Ectodermal cell (in vitro differentiated cells): ENCODE measurements around the gene FOXN4.

Source experiments
- H3K27ac ChIP-seq: 2 replicates; pipeline ENCODE4 v1.7.0; 2013; ENCODE audit warnings: mild to moderate bottlenecking, low read depth, low read length; ENCODE audit not compliant: insufficient read depth, poor library complexity, severe bottlenecking
- H3K27me3 ChIP-seq: 2 replicates; pipeline ENCODE4 v1.7.0; 2013; ENCODE audit warnings: mild to moderate bottlenecking, low read length; ENCODE audit not compliant: insufficient read depth, control insufficient read depth, poor library complexity, severe bottlenecking
- H3K36me3 ChIP-seq: one replicate; pipeline ENCODE4 v1.7.0; 2013; ENCODE audit warnings: low read length; ENCODE audit not compliant: control insufficient read depth, insufficient read depth
- H3K4me1 ChIP-seq: one replicate; pipeline ENCODE4 v1.7.0; 2013; ENCODE audit warnings: low read length; ENCODE audit not compliant: control insufficient read depth, insufficient read depth
- H3K4me3 ChIP-seq: 2 replicates; pipeline ENCODE4 v1.7.0; 2013; ENCODE audit warnings: low read depth, low read length, control low read depth; ENCODE audit not compliant: insufficient read depth
- H3K9me3 ChIP-seq: 2 replicates; pipeline ENCODE4 v1.7.0; 2013; ENCODE audit warnings: mild to moderate bottlenecking, low read length, moderate library complexity; ENCODE audit not compliant: control insufficient read depth
- WGBS, 2 experiments: methylation state at CpG; one replicate each; pipeline ENCODE4 v1.1.7; 2013; ENCODE audit warnings: missing lambda C conversion rate in 2 of 2; 5-methylcytosine and 5-hydroxymethylcytosine counted together

Gene FOXN4

DNA sequence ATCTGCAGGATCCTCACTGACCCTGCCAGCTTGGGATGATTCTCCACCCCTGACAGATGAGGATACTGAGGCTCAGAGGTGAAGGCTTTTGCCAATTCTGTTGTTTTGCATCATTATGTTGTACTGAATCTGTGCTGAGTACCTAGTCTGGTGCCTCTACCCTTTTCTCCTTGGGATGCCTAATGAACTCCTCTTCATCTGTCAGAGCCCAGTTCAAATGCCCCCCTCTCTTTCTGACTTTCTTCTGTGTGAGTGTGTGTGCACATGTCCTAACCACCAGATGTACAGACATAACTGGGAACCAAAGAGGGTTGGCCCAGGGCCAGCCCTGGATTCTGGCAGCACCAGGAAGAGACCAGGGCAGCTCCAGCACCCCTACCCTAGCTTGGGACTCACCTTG, 22.8 kb downstream of the FOXN4 start:
- H3K36me3 ChIP-seq, result no peaks in the 10 kb centered on the region
- no peaks in the 10 kb centered on the region for H3K27me3 ChIP-seq
- H3K9me3 ChIP-seq, result no peaks in the 10 kb centered on the region
- H3K4me3 ChIP-seq, result no peak overlapping the region
- peaks cover 7% of the 10 kb centered on the region for H3K4me1 ChIP-seq
- no peak overlapping the region for H3K27ac ChIP-seq

DNA sequence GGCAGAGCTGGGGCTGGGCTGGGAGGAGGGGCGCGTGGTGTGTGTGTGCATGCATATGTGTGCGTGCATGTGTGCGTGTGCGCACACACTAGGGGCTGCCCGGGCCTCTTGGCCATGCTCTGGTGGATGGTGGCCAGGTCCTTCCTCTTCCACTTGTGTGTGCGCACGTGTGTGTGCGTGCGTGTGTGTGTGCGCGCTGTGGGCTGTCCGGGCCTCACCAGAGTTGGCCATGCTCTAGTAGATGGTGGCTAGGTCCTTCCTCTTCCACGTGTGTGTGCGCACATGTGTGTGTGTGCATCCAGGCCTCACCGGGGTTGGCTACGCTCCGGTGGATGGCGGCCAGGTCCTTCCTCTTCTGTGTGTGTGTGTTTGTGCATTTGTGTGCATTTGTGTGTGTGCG, 24.7 kb downstream of the FOXN4 start:
- Histone ChIP-seq H3K9me3 (no peaks in the 10 kb centered on the region), H3K4me1 (no peaks in the 10 kb centered on the region), H3K27me3 (no peaks in the 10 kb centered on the region), H3K36me3 (no peaks in the 10 kb centered on the region), H3K27ac (no peak overlapping the region), H3K4me3 (no peak overlapping the region)
- WGBS, 2 experiments, result 95 to 96% methylated on average over 20 of the region's 20 CpGs

DNA sequence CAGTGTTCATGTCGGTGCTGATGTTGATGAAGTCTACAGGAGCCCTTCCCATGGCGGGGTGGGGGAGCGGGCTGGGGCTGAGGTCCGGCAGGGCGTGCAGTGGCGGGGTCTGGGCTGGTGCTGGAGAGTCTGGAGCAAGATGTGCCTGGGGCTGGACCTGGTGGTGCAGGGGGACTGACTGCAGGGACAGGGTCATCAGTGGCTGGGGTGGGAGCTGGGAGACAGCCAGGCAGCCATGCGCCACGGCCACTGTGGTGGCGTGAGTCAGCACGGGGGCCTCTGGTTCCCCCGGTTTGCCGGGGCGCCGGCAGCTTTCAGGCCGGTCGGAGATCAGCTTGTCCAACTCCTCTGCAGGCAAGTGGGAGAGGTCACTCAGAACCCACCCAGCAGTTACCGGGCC, 27.6 kb downstream of the FOXN4 start:
- 95% methylated on average over 17 of the region's 17 CpGs for WGBS, 2 experiments
- no peak overlapping the region for H3K27ac ChIP-seq
- no peak overlapping the region for H3K4me3 ChIP-seq
- H3K27me3 ChIP-seq, result no peaks in the 10 kb centered on the region
- H3K9me3 ChIP-seq, result no peaks in the 10 kb centered on the region
- H3K36me3 ChIP-seq, result no peaks in the 10 kb centered on the region
- H3K4me1 ChIP-seq, result peaks cover 11% of the 10 kb centered on the region

DNA sequence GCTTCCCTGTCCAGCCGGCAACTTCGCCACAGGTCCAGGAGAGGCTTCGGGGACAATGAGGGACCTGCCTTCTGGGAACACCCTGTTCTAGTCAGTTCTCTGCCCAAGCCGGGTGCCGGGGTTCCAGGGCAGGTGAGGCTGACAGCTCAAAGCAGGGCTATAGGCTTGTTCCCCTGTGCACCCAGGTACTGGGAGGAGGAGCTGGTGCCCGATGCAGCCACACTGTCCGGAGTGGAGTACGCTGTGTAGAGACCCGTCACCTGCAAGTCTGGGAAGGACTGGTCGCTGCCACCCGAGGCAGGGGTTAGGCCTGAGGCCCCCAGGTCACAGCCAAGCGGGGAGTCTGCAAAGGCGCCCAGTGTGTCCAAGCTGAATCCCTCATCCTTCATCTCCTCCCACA, 29.6 kb downstream of the FOXN4 start:
- H3K27ac ChIP-seq, result no peak overlapping the region
- no peaks in the 10 kb centered on the region for H3K27me3 ChIP-seq
- WGBS, 2 experiments, result 95 to 96% methylated on average over 13 of the region's 13 CpGs
- no peak overlapping the region for H3K4me3 ChIP-seq
- H3K4me1 ChIP-seq, result peaks cover 11% of the 10 kb centered on the region
- H3K36me3 ChIP-seq, result no peaks in the 10 kb centered on the region
- no peaks in the 10 kb centered on the region for H3K9me3 ChIP-seq

DNA sequence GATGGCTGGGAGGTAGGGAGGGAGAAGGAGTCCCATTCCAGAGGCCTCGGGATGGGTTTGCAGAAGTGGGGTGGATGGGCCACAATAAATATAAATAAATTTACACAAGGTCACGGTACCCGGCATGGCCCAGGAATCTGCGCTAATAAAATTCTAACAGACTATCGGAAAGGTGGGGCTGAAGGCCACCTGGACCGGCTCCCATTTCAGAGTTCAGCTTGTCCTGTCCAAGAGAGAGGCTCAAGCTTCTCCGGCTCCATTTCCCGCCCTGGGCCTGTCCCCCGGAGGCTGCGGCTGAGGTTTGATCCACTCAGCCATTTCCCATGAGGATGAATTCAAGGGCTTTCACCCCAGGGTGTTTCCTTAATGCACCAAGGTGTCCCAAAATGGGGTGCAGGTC, 30.2 kb downstream of the FOXN4 start:
- H3K27me3 ChIP-seq, result no peaks in the 10 kb centered on the region
- H3K4me3 ChIP-seq, result no peak overlapping the region
- peaks cover 11% of the 10 kb centered on the region for H3K4me1 ChIP-seq
- WGBS, 2 experiments, result 92 to 95% methylated on average over 9 of the region's 10 CpGs
- H3K27ac ChIP-seq, result no peak overlapping the region
- no peaks in the 10 kb centered on the region for H3K9me3 ChIP-seq
- no peaks in the 10 kb centered on the region for H3K36me3 ChIP-seq

DNA sequence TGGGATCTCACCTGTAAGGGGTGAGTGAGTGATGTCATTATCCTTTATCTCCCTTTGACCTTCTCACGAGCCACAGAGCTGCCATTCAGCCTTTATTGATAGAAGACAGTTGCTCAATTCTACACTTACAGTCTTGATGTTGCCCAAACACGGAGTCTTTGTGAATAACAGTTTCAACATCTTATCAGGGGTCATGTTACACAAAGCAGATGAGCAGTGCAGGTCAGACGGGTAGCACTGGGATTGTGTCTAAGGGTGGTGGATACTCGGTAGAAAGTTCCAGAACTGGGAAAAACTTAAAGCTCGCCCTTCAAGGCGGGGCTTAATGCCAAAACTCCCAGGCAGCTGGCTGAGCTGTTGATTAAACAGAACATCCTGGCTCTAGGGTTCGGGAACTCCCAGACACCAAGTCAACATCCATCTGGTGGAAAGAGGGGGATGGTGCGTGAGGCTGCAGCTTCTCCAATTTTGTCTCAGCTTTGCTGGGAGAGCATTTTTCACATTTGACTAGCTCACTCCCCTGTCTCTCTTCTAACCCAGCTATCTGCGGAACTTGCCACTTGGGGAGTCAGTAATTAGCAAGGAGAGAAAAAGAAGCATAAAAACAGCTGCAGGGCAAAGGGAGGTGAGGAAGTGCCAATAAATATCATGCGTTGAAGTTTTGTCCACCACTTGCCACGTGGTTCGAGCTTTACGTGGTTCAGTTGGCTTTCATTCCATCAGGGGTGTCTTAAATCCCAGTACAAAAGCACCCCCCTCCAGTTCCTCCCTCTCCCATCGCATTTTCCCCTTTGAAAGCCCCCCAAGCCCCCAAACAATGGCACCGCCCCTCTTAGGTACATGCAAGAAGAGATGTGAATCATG, 31.0 kb downstream of the FOXN4 start:
- WGBS, 2 experiments, result 79 to 80% methylated on average over 15 of the region's 15 CpGs
- peaks cover 11% of the 10 kb centered on the region for H3K4me1 ChIP-seq
- H3K27me3 ChIP-seq, result no peaks in the 10 kb centered on the region
- no peaks in the 10 kb centered on the region for H3K36me3 ChIP-seq
- no peak overlapping the region for H3K27ac ChIP-seq
- H3K9me3 ChIP-seq, result no peaks in the 10 kb centered on the region
- H3K4me3 ChIP-seq, result no peak overlapping the region

DNA sequence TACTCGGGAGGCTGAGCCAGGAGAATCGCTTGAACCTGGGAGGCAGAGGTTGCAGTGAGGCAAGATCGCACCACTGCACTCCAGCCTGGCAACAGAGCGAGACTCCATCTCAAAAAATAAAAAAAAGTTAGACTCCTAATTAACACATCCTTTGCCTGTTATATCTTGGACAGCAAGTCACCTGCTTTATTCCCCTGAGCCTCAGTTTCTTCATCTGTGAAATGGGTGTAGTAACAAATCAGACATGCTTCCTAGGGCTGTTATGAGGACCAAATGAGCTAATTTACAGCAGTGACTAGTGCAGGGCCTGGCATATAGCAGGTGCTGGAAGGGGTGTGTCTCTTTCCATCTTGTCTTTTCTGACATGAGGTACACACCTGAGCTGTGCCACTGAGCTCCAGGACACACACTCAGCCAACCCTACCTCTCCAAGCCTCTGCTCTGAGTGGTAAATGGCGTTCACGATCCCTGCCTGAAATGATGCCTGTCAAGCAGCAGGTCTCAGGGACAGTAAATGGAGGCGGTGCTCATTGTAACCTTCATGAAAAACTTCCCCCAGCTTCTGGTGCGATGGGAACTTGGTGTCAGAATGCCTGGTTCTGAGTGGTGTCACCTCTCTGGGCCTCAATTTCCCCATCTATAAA, 31.7 kb downstream of the FOXN4 start:
- no peak overlapping the region for H3K4me3 ChIP-seq
- no peaks in the 10 kb centered on the region for H3K27me3 ChIP-seq
- H3K27ac ChIP-seq, result no peak overlapping the region
- 93 to 94% methylated on average over 8 of the region's 8 CpGs for WGBS, 2 experiments
- peaks cover 11% of the 10 kb centered on the region for H3K4me1 ChIP-seq
- no peaks in the 10 kb centered on the region for H3K9me3 ChIP-seq
- no peaks in the 10 kb centered on the region for H3K36me3 ChIP-seq

DNA sequence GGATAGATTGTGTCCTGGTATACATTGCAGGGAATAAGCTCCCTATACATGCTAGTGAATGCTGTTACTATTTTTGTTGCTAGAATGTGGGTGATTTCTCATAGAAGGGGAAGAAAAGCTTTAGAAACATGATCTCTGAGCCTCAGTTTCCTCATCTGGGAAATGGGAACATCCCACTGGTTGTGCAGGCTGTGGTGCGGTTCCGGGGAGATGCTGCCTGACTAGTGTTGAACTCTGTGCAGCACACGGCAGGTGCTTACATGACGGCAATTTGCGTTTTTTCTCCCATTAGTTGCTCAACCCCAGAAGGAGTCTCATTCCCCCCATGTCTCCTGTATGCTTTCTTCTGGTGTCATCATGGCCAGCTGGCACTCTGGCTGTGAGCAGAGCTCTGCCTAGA, 32.9 kb downstream of the FOXN4 start:
- Histone ChIP-seq H3K9me3 (no peaks in the 10 kb centered on the region), H3K27ac (no peak overlapping the region), H3K4me1 (peaks cover 11% of the 10 kb centered on the region), H3K27me3 (no peaks in the 10 kb centered on the region), H3K36me3 (no peaks in the 10 kb centered on the region), H3K4me3 (no peak overlapping the region)
- 91 to 97% methylated on average over 5 of the region's 5 CpGs for WGBS, 2 experiments

DNA sequence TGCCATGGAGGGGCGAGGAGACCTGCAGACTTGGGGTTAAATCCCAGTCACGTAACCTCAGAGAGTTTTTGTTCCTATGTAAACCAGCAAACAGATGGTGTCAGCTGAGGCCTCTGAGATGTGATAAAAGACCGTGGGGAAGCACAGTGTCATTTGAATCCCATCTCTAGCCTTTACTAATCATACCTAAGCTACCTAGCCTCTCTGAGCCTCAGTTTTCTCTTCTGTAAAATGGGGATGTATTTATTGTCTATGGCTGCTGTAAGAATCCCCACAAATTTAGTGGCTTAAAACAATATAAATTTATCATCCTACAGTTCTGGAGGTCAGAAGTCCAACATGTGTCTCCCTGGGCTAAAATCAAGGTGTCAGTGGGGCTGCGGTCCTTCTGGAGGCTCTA, 33.9 kb downstream of the FOXN4 start:
- WGBS, 2 experiments, result 83 to 87% methylated on average over 4 of the region's 4 CpGs
- no peaks in the 10 kb centered on the region for H3K36me3 ChIP-seq
- no peaks in the 10 kb centered on the region for H3K27me3 ChIP-seq
- no peak overlapping the region for H3K27ac ChIP-seq
- peaks cover 11% of the 10 kb centered on the region for H3K4me1 ChIP-seq
- H3K9me3 ChIP-seq, result no peaks in the 10 kb centered on the region
- no peak overlapping the region for H3K4me3 ChIP-seq

DNA sequence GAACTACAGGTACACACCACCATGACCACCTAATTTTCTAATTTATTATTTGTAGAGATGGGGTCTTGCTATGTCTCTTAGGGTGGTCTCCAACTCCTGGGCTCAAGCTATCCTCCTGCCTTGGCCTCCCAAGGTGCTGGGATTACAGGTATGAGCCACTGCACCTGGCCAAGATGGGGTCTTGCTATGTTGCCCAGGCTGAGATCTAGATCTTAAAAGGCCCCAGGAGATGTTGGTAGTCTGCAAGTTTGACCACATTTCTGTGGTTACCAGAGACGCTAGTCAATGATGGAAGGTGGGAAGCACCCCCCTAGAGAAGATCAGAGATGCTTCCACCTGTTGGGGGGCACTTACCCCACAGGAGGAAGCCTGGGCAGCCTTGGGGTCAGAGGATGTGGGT, 34.7 kb downstream of the FOXN4 start:
- H3K27me3 ChIP-seq, result no peaks in the 10 kb centered on the region
- H3K4me1 ChIP-seq, result peaks cover 11% of the 10 kb centered on the region
- no peaks in the 10 kb centered on the region for H3K36me3 ChIP-seq
- 90 to 93% methylated on average over 1 of the region's 1 CpG for WGBS, 2 experiments
- no peak overlapping the region for H3K4me3 ChIP-seq
- no peaks in the 10 kb centered on the region for H3K9me3 ChIP-seq
- H3K27ac ChIP-seq, result no peak overlapping the region
